NCI-H1930 (cell line): ENCODE results near the gene KASH5.

Source experiments
- DNase-seq, 2 experiments: peaks; one replicate each; lab custom pipeline; 2025; lab: John Stamatoyannopoulos, UW

Gene KASH5

DNA sequence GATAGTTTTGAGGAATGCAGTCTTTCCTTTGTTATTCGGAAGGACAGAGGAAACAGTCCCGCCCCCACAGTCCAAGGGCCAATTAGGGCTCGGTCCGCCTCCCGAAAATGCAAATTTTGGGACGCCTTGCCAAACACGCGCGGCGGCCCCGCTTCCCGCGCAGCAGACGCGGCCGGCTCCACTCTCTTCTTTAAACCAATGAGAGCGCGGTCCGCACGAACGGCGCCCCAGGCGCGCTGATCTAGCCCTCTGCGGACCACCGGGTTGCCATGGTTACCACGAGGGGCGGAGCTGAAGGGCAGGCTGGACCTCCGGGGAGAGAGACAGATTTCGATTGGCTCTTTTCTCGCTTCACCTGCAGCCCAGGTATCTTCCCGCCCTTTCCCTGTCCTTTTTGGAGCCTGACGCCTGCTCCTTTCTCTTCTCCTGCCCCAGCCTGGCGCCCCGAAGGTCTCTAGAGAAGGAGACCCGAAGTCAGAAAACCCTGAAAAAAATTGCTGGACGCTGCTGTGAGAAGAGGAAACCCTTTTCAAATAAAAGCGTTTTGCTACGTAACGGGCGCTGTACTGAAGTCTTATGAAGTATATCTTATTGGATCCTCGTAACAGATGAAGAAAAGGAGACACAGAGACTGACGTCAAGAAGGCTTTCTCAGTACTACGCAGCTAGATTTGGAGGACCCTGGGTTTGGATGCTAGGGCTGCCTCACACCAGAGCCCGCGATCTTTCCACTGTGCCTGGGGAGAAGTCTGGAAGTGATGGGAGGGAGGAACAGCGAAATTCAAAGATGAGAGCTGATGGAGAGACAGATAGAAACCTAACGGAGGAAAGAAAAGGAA is 33.2 kb downstream of the KASH5 start:
- peak; percentile 60 to 77 for DNase-seq

DNA sequence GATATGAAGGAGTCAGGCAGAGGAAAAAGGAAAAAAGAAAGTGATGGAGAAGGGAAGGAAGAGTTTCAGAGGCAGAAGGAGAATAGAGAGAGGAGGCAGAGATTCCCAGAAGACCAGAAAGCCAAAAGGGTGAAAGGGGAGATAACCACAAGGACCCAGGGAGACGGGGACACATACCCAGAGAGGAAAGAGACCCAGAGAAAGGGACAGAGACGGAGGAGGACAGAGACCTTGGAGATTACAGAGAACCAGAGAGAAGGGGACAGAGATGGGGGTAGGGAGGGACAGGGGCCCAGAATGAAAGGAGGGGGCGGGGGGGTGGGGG is 33.8 kb downstream of the KASH5 start:
- no peak for DNase-seq

DNA sequence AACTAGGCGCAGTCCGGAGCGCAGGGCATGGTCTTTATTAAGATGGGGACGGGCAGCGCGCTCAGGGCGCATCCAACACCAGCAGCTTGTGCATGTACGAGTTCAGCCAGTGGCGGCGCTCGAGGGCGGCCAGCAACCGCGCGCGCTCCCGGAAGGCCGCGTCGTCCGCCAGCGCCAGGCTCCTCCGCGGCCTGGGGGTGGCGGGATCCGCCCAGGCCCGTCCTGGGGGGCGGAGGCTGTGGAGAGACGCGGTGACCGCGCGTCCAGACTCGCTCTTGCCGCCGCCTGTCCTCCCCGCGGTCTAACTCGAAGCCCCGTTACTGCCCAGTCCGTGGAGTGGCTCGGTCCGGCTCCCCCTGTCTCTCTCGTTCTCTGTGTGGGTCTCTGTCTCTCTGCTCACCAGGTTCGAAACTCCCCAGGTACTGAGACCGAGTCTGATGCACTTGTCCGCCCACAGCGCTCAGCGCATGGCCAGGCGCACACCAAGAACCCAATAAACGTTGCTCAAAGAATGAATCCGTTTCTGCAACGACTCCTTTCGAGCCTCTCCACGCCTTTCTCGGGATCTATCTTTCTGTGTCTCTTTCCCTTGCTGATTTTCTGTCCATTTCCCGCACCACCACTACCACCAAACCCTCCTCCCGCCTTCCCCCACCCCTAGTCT is 34.5 kb downstream of the KASH5 start:
- DNase-seq = peak; percentile 61 to 85

DNA sequence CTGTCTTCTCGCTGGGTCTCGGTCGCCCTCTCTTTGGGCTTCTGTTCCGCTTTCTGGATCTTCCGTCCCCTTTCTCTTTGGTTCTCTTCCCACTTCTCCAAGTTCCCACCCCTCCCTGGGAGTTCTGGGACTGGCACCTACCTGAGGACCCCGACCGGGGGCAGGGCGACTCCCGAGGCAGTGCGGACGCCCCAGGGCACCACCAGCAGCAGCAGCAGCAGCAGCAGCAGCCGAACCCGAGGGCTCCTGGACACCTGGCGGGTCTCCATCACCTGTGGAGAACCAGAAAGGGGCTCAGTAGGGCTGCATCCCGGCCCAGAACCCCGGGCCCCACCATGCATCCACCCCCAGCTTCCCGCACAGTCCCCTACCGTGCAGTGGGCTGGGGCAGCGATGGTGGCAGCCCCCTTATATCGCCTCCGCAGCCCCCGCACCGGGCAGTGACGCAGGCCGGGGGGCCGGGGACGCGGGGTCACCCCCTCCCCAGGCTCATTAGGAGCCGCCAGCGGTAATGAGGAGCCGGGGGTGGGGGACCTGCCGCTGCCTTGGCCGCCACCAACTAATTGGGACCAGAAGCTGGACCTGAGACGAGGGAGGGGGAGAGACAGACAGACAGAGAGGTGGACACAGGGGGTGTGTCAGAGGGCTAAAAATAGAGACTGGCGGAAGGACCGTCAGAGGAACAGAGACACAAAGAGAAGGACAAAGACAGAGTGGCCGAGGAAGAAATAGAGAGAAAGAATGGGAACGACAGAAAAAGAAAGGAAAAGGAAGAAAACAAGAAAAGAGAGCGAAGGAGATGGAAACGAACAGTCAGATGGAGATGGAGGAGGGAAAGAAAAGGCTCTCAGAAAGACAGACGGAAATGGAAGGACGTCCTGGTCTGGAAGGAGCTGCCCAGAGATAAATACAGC is 35.3 kb downstream of the KASH5 start, which contains the start of gene PTH2:
TSS of gene PTH2 (minus strand) at position 371 of the 914 bp plus-strand sequence. CDS start at position 269, 102 bp downstream.
- no peak for DNase-seq

DNA sequence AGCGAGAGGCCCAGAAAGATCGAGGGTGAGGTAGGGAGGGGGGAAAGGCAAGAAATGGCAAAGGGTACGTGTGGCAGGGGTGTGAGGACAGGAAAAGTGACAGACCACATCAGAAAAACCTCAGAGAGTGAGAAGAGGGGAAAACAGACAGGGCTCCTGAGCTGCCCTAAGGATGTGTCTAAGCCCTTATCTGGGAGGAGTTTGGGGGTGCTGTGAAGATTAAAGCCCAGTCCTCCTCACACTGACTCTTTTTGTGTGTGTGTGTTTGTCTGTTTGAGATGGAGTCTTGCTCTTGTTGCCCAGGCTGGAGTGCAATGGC is 35.9 kb downstream of the KASH5 start:
- no peak for DNase-seq

DNA sequence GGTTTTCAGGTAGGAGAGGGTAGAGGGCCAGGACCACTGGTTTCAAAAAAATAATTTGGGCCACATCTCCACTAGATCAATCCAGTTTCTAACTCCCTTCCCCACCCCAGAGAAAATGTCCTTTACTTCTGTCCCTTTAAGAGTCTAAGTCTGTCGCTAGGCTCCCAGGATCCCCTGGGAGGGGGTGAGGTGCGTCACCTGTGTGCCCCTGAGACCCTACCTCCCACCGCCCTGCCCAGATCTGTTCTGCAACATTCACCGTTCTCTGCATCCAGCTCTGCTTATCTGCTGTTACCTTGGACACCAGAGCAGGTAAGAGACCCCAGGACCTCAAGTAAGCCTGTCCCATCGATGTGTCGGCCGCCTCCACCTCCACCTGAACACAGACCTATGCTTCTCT is 37.1 kb downstream of the KASH5 start, which contains the start of gene GFY:
TSS of gene GFY (plus strand) at position 211 of the 400 bp plus-strand sequence. CDS start 1,043 bp downstream, outside the sequence.
- DNase-seq = peak in 1 of 2 experiments; percentile 35

DNA sequence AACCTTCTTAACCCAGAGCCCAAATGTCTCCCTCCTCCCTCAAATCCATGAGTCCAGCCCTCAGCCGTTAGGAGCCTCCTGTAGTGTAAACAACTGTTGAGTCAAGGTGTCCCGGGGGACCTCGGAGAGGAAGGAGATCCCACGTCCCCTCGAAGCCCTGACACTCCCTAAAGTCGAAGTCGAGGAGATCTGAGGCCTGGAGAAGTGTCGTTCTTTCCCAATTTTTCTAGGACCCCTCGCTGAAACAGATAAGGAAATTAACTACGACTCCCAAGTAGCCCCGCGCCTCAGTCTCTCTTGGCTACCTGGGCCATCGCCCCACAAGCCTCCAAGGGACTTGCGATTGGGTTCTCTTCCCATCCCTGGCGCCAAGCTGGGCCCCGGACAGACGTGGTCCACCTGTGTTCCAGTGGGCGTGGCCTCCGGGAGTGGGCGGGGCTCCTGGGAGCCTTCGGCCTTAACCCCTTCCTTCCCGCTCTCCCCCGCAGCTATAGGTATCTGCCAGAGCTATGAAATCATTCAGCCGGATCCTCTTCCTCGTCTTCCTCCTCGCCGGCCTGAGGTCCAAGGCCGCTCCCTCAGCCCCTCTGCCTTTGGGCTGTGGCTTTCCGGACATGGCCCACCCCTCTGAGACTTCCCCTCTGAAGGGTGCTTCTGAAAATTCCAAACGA is 38.0 kb downstream of the KASH5 start:
- peak; percentile 54 to 69 for DNase-seq

DNA sequence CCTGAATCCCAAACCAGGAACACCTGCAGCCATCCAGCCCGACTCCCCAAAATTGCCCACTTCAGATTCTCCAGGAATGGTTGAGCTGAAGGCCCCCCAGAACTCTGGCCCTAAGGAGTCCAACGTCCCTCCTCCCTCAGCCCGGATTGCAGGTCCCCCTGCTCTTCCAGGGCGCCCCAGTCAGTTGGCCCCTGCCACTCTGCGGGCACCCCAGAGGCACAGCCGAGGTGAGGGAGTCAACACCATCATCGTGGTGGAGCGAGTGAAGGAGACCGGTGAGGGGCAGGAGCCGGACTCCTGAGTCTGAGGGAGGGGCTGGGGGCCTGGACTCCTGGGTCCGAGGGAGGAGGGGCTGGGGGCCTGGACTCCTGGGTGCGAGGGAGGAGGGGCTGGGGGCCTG is 39.3 kb downstream of the KASH5 start:
- DNase-seq = no peak

DNA sequence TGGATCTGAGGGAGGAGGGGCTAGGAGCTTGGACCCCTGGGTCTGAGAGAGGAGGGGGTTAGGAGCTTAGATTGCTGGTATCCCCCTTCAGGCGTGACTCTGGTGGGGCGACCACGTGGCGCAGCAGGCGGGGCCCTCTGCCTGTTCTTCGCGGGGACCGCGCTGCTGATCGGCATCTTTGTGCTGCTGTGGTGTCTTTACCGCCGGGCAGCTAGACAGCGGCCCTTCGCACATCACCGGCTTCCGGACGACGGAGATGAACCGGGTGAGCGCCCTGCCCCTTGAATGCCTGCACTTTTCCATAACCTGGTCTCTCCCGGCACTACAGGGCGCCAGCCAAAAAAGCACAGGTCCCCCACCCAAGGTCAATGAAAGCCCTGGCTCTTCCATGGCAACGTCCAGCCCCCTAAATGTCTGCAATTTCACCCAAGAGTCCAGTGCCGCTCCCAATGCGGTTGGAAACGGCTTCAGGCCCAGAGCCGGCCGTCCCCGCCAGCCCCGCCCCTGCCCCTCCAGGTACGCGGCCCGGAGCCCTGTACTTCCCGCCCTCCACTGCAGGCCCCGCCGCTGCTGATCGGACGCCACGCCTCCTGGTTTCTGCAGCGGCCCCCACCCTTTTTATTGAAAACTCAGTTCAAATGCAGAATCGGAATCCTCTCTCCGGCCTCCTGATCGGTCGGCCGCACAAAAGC is 40.0 kb downstream of the KASH5 start:
- DNase-seq = no peak

DNA sequence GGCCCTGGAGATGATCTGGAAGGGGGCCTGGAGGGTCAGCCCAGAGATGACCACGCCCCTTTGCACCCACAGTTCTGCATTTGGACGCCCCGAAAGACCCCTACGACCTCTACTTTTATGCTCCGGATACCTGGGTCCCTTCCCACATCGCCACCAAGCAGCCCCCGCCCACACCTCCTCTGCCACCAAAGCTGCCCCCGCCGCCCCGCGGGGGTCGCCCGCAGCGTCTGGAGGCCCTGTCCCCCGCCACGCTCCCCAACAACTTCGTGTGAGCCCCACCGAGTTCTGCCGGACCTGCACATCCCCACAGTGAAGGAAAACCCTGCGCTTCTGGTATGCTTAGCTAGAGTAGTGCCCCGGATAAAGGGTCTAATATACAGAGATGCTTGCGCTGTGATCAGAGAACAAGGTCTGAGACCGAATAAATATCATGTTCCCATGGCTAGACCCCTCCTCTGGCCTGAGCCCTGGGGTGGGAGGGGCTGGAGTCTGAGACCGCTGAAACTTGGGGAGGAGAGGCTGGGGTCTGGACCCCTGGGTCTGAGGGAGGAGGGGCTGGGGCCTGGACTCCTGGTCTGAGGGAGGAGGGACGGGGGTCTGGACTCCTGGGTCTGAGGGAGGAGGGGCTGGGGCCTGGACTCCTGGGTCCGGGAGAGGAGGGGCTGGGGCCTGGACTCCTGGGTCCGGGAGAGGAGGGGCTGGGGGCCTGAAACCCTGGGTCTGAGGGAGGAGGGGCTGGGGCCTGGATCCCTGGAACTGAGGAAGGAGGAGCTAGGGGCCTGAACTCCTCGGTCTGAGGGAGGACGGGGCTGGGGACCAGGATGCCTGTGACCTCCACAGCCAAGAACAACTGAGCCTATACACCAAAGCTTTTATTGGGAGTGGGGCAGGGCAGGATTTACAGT is 40.8 kb downstream of the KASH5 start:
- DNase-seq = no peak

DNA sequence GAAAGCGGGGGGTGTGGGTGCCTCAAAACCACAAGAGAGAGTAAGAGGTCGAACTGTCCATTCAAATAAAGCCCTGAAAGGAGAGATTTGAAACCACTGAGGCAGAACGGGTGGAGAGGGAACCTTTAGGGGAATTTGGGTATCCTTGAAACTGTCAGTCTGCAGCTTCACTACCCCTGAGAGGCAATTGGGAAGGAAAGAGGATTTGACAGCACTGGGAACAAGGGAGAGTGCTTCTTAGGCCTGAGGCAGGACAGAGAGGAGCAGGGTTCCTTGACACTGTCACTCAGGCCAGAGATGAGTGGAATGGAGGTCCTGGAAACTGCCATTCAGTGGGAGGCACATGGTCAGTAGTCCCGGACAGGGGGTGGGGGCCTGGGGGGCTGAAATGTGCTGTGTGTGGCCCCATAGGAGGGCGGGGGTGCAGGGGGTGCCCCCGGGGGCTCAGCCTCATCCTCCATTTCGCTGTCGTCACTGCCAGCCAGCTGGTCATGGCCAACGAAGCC is 42.2 kb downstream of the KASH5 start:
- DNase-seq = no peak

DNA sequence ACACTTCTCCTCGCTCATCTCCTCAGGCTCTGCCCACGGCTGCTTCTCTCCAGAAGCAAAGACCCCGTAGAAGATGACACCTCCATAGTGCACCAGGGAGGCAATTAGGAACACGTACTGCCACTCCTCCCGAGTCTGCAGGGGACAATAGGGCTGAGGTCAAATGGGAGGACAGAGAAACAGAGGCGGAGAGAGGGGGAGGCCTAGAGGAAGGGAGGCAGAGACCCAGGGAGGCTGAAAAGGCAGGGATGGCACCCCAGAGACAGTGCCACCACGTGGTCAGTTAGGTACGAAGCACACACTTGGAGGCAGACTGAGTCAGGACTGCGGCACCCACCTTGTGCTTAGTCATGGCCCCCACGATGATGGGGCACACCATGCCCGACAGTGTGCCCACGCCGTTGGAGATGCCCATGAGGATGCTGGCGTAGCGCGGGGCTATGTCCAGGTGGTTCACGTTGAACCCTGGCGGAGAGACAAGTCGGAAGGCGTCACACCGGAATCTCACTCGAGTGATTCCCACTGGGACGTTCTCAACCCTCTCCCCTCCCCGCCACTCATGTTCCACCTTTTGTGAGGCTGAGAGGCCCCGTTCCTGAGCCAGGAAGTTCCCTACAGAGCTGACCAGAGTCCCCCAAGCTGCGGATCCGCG is 42.8 kb downstream of the KASH5 start:
- no peak for DNase-seq

DNA sequence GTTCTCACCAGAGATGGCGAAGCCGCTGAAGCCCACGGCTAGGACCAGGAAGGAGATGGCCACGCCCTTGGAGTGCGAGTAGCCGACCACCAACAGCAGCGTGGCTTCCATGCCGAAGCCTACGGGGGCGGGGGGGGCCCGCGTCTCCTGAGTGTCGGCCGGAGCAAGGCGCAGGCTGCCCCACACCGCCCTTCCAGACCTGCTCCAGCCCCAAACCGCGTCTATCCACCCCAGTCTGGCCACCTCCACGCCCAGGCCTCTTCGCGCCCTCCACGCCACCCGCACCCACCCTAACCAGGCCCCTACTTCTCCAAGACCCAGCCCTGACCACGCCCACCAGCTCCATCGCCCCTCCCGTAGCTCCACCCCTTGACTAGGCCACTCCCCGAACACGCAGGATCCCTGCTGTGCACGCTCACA is 43.3 kb downstream of the KASH5 start:
- no peak for DNase-seq

DNA sequence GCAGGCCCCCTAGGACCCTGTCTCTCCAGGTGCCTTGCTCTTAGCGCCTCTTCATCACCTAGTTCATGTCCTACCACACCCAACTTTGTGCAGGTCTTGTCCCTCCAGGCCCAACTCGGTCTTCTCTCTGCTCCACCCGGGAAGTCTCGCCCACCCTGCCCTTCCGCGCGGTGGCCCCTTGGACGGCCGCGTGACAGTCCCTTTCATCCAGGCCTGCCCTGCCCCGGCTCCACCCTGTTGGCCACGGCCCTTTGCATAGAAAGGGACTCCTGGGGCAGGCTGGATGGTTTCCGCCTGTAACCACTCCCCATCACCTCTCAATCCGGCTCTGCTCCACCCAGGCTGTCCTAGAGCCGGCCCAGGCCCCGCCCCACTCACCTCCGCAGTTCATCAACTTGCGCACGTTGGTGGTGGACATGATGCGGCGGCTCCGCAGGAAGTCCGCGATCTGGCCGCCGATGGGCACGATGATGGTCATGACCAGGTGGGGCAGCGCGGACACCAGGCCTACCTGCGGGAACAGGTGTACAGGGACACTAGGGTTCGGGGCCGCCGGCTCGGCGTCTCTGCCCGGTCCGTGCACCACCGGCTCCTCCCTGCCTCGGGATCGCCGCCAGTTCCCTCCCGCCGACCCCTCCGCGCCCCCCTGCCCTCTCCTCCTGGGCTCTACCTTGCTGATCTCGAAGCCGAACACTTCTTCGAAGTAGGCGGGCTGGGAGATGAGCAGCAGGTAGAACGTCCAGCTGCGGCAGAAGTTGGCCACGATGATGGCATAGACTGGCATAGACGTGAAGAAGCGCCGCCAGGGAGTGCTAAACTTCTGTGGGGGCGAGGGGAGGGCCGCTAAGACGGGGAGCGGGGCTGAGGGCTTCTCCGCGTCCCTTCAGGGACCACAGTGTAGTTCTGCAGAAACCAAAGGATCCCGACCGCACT is 44.4 kb downstream of the KASH5 start:
- no peak for DNase-seq

DNA sequence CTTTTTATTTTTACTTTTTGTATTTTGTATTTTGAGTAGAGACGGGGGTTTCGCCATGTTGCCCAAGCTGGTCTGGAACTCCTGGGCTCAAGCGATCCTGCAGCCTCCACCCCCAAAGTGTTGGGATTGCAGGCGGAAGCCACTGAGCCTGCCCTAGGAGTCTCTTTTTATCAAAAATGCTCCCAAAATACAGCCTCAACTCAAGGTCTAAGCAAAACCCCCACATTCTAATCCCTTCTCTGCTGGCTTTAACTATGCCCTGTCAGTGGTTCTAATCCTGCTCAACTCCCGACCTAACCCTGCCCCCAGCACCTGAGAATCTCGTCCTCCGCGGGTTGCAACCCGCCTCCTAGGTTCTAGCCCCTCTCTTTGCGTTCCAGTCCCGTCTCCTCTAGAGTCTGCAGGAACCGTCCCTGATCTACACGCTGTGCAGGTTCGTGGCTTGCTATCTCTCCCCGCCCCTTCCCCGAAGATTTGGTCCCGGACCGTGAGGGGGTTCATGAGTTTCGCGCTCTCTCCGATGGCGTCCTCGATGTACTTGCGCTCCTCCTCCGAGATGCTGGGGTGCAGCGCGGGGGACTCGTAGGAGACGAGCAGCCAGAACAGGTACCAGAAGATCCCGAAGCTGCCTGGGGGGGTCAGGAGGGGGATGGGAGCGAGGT is 45.3 kb downstream of the KASH5 start:
- DNase-seq = no peak

DNA sequence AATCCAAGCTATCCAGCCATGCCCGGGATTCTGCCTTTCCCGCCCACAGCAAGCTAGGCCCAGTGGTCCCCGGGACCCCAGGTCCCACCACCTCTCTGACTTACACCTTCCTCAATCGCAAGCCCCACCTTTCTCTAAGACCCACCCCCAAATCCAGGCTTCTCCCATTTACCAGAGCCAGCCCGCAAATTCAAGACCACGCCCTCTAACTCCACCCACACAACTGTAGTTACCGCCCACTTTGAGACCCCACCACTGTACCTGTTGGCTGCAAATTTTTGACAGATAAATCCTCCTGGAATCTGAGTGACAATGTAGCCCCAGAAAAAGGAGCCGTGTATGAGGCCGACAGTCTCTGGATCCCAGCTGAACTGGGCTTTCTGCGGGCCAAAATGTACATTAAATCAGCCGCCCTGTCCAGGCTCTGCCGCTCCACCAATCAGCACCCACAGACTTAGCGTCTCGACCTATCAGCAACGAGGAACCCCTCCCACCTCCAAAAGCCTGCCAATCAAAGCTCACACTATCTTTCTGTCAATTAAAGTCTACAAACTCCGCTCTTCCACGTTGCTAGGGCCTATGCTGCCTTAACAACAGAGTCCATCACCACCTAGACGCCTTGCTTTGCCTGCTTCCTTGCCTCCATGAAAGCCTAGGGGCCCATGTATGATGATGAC is 47.0 kb downstream of the KASH5 start:
- DNase-seq = no peak

DNA sequence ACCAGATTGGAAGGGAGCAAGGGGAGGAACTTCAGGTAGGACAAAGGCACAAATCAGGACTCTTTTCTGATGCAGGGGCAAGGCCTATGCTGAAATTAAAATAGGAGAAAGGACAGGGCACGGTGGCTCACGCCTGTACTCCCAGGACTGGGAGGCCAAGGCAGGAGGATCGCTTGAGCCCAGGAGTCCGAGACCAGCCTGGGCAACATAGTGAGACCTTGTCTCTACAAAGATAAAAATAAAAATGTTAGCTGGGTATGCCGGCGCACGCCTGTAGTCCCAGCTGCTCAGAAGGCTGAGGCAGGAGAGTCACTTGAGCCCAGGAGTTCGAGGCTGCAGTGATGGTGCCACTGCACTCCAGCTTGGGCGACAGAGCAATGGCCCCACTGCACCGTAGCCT is 47.6 kb downstream of the KASH5 start:
- DNase-seq = no peak
